ENCODE results near the gene NLRX1.
"Not testable (repeated sequence)": the region's sequence is repeated elsewhere in the genome, so short reads cannot be mapped to it uniquely, and the experiment has no call there.

The NLRX1 gene

GRCh38 chr11:119153049-119153818 is 15.3 kb upstream of the NLRX1 start:
- no peak for DNase-seq (ENCODE audit: low read depth in 3 of 3, low spot score in 1 of 3)

DNA sequence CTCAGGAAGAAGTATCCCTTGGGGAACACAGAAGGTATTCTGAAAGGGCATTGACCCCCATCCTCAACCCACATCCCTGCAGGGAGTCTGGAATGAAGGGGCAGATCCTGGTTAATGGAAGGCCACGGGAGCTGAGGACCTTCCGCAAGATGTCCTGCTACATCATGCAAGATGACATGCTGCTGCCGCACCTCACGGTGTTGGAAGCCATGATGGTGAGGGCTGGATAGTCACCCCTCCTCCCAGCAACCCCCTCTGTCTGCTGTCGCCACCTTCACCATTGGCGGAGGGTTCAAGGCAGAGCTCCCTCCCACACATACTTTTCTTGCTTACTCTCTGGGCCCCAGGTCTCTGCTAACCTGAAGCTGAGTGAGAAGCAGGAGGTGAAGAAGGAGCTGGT is 14.3 kb upstream of the NLRX1 start:
- DNase-seq (ENCODE audit: low read depth in 3 of 3, low spot score in 1 of 3): no peak

GRCh38 chr11:119155733-119156492 is 12.6 kb upstream of the NLRX1 start:
- no peak for DNase-seq (ENCODE audit: low read depth in 3 of 3, low spot score in 1 of 3)

GRCh38 chr11:119156496-119156895 is 12.0 kb upstream of the NLRX1 start:
- DNase-seq (ENCODE audit: low read depth in 3 of 3, low spot score in 1 of 3): no peak

DNA sequence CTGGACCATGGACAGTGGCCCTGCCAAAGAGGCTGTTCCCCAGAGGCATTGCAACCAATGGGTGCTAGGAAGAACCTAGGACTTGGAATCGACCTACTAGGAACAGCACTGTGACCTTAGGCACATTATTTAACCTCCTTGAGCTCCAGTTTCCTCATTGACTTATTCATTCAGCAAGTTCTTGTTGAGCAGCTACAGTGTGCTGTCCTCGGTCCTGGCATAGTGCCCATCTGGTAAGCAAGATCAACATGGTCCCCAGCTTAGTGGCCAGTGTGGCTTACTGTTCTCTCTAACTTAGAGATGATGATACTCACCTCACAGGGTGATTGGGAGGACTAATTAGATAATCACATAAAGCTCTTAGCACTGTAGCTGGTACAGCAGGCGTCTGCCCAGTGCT is 11.5 kb upstream of the NLRX1 start:
- no peak for DNase-seq (ENCODE audit: low read depth in 3 of 3, low spot score in 1 of 3)

DNA sequence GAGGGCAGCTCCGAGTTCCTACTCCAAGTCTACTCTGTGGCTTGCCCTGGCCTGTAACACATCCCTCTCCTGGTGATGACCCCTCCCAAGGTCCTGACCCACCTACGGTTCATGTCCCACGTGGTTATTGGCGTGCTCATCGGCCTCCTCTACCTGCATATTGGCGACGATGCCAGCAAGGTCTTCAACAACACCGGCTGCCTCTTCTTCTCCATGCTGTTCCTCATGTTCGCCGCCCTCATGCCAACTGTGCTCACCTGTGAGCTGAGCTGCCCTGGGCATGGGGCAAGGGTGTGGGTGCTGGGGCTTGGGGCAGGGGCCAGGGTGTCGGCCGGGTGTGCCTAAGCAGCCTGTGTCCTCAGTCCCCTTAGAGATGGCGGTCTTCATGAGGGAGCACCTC is 10.1 kb upstream of the NLRX1 start:
- DNase-seq (ENCODE audit: low read depth in 3 of 3, low spot score in 1 of 3): no peak

GRCh38 chr11:119160151-119160550 is 8.4 kb upstream of the NLRX1 start:
- no peak for DNase-seq (ENCODE audit: low read depth in 3 of 3, low spot score in 1 of 3)

- no peak for DNase-seq (ENCODE audit: low read depth in 3 of 3, low spot score in 1 of 3)
These were observed 6.7 kb upstream of the NLRX1 start for GRCh38 chr11:119161871-119162270.

- DNase-seq (ENCODE audit: low read depth in 3 of 3, low spot score in 1 of 3): no peak
These were observed 2.0 kb upstream of the NLRX1 start for GRCh38 chr11:119166368-119167076.

DNA sequence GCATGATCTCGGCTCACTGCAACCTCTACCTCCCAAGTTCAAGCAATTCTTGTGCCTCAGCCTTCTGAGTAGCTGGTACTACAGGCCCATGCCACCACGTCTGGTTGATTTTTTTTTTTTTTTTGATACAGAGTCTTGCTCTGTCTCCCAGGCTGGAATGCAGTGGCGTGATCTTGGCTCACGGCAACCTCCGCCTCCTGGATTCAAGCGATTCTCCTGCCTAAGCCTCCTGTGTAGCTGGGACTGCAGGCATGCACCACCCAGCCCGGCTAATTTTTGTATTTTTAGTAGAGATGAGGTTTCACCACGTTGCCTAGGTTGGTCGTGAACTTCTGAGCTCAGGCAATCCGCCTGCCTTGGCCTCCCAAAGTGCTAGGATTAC is 1.5 kb upstream of the NLRX1 start:
- not testable (repeated sequence) for DNase-seq (ENCODE audit: low read depth in 3 of 3, low spot score in 1 of 3)

- no peak for DNase-seq (ENCODE audit: low read depth in 3 of 3, low spot score in 1 of 3)
These were observed 592 bp upstream of the NLRX1 start for GRCh38 chr11:119167933-119168332.

- peak in 1 of 3 donors; percentile 16 for DNase-seq (ENCODE audit: low read depth in 3 of 3, low spot score in 1 of 3)
These were observed 776 bp downstream of the NLRX1 start for GRCh38 chr11:119169282-119169719.

GRCh38 chr11:119172513-119172912 is 4.0 kb downstream of the NLRX1 start:
- no peak for DNase-seq (ENCODE audit: low read depth in 3 of 3, low spot score in 1 of 3)

GRCh38 chr11:119173453-119173852 is 4.9 kb downstream of the NLRX1 start:
- no peak for DNase-seq (ENCODE audit: low read depth in 3 of 3, low spot score in 1 of 3)

GRCh38 chr11:119175493-119176077 is 7.1 kb downstream of the NLRX1 start:
- no peak for DNase-seq (ENCODE audit: low read depth in 3 of 3, low spot score in 1 of 3)

- no peak for DNase-seq (ENCODE audit: low read depth in 3 of 3, low spot score in 1 of 3)
These were observed 9.7 kb downstream of the NLRX1 start for GRCh38 chr11:119178166-119178680.

- no peak for DNase-seq (ENCODE audit: low read depth in 3 of 3, low spot score in 1 of 3)
These were observed 10.8 kb downstream of the NLRX1 start for GRCh38 chr11:119179342-119179741.

DNA sequence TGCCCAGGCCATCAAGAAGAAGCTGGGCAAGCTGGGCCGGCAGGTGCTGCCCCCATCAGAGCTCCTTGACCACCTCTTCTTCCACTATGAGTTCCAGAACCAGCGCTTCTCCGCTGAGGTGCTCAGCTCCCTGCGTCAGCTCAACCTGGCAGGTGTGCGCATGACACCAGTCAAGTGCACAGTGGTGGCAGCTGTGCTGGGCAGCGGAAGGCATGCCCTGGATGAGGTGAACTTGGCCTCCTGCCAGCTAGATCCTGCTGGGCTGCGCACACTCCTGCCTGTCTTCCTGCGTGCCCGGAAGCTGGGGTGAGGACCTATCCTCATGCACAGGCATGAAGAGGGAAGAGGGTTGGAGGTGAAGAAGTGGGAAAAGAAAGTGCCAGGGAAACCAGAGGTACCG is 11.5 kb downstream of the NLRX1 start:
- no peak for DNase-seq (ENCODE audit: low read depth in 3 of 3, low spot score in 1 of 3)

DNA sequence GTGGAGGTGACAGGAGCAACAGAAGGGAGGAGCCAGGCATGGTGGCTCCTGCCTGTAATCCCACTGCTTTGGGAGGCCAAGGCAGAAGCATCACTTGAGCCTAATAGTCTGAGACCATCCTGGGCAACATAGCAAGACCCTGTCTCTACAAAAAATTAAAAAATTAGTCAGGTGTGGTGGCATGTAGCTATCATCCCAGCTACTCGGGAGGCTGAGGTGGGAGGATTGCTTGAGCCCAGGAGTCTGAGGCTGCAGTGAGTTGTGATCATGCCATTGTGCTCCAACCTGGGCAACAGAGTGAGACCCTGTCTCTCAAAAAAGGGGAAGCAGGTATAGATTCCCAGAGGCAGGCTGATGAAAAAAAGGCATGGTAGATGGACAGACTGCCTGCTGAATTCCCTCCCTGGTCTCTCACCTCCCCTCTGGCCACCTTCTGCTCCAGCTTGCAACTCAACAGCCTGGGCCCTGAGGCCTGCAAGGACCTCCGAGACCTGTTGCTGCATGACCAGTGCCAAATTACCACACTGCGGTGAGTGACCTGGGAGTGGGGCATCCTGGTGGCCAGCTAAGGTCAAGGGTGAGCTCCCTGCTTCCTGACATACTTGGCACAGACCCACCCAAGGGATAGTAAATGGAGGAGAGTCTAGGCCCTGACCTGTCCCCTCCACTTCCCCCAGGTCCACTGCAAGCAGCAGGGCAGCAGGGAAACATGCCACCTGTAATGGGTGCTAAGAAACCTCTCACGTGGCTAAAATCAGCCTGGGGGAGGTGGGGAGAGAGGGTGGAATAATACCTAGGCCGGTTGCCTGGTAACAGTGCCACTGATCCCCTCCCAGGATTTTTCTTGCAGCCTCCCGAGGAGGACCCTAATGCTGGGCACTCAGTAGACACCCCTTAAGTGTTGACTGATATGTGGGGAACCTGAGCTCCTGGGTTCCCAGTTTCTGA is 12.5 kb downstream of the NLRX1 start:
- DNase-seq (ENCODE audit: low read depth in 3 of 3, low spot score in 1 of 3): no peak
